CD4-positive, alpha-beta memory T cell (primary cell): ENCODE measurements around the gene SYVN1. TPM values are rescaled to one million over a fixed set of nuclear protein-coding genes. Genes with fewer than 3 reads are reported as not detected.

Experiments
- CTCF ChIA-PET: fragments of 350-600 bp; sonication (Branson Sonifier 250); formaldehyde crosslinking; loops from one replicate; lab custom pipeline; 2021; ENCODE audit warnings: inconsistent platforms; ENCODE audit not compliant: partially characterized antibody; lab: Charles Lee
- POLR2A ChIA-PET: fragments of 350-600 bp; sonication (Branson Sonifier 250); formaldehyde crosslinking; loops from one replicate; lab custom pipeline; 2021; ENCODE audit not compliant: partially characterized antibody; lab: Charles Lee
- DNase-seq, 5 donors: peaks; one replicate each; pipeline versions ENCODE4 v3.0.0 to v3.0.0-alpha.2; 2020 to 2022; ENCODE audit warnings: mixed read lengths in 1 of 5
- H3K27ac ChIP-seq: one replicate; pipeline ENCODE4 v1.7.0; 2013; ENCODE audit warnings: low read depth, low read length
- H3K27me3 ChIP-seq: 2 replicates; pipeline ENCODE4 v1.7.0; 2013; ENCODE audit warnings: mild to moderate bottlenecking, low read length, moderate library complexity; ENCODE audit not compliant: insufficient read depth
- H3K36me3 ChIP-seq: 2 replicates; pipeline ENCODE4 v1.7.0; 2013; ENCODE audit warnings: mild to moderate bottlenecking, low read length, moderate library complexity; ENCODE audit not compliant: insufficient read depth
- H3K4me1 ChIP-seq: 2 replicates; pipeline ENCODE4 v1.7.0; 2013; ENCODE audit warnings: mild to moderate bottlenecking, low read length, moderate library complexity; ENCODE audit not compliant: insufficient read depth
- H3K4me3 ChIP-seq, 2 donors: one replicate each; pipeline ENCODE4 v1.7.0; 2013; ENCODE audit warnings: low read length in 2 of 2, mild to moderate bottlenecking in 1 of 2
- H3K9me3 ChIP-seq, 2 donors: one replicate each; pipeline ENCODE4 v1.7.0; 2013; ENCODE audit warnings: low read length in 2 of 2, control low read depth in 1 of 2; ENCODE audit not compliant: control insufficient read depth in 1 of 2
- H3K27ac Mint-ChIP-seq, 7 donors: one replicate each; pipeline ENCODE4 v1.8.0; 2020 to 2021; ENCODE audit warnings: mixed read lengths in 7 of 7, mild to moderate bottlenecking in 6 of 7, inconsistent platforms in 3 of 7, moderate library complexity in 3 of 7
- H3K27me3 Mint-ChIP-seq, 2 donors: one replicate each; pipeline ENCODE4 v1.8.0; 2020 to 2021; ENCODE audit warnings: mixed read lengths in 2 of 2
- H3K36me3 Mint-ChIP-seq, 2 donors: one replicate each; pipeline ENCODE4 v1.8.0; 2020 to 2021; ENCODE audit warnings: mixed read lengths in 2 of 2, inconsistent platforms in 1 of 2, mild to moderate bottlenecking in 1 of 2
- H3K4me1 Mint-ChIP-seq, 4 donors: one replicate each; pipeline ENCODE4 v1.8.0; 2020 to 2021; ENCODE audit warnings: mixed read lengths in 4 of 4, mild to moderate bottlenecking in 1 of 4
- H3K4me3 Mint-ChIP-seq, 8 donors: one replicate each; pipeline ENCODE4 v1.8.0; 2020 to 2021; ENCODE audit warnings: mixed read lengths in 8 of 8, mild to moderate bottlenecking in 7 of 8, moderate library complexity in 6 of 8, inconsistent platforms in 3 of 8
- H3K9me3 Mint-ChIP-seq, 8 donors: one replicate each; pipeline ENCODE4 v1.8.0; 2020 to 2021; ENCODE audit warnings: mixed read lengths in 8 of 8, mild to moderate bottlenecking in 5 of 8, inconsistent platforms in 3 of 8, moderate library complexity in 1 of 8
- intact Hi-C: fragments of 100-400 bp; cut with micrococcal nuclease; formaldehyde crosslinking; loops from one replicate; pipeline ENCODE4 v1.15.1; 2023
- microRNA-seq: library from miRNA; unstranded; fragments of <30 nt; microRNA quantifications from one replicate; pipeline ENCODE4 v1.2.0, GENCODE V29; 2021; ENCODE audit warnings: borderline replicate concordance, borderline number of aligned reads, borderline microRNAs expressed, mixed read lengths
- polyA plus RNA-seq, 2 donors: library from polyadenylated mRNA; unstranded; fragments of 300-500 nt; fragmentation: Illumina TruSeq; gene quantifications; one replicate each; pipeline ENCODE4 v1.2.3, GENCODE V29; 2021
- total RNA-seq, 2 experiments: library from RNA; stranded (reverse); gene quantifications; one replicate each; pipeline ENCODE4 v1.2.3, GENCODE V29; 2021

SYVN1 gene
- total and polyA plus RNA-seq, 4 experiments from 2014 or later, result 2.8 to 76.5 (median 45.5) TPM

DNA sequence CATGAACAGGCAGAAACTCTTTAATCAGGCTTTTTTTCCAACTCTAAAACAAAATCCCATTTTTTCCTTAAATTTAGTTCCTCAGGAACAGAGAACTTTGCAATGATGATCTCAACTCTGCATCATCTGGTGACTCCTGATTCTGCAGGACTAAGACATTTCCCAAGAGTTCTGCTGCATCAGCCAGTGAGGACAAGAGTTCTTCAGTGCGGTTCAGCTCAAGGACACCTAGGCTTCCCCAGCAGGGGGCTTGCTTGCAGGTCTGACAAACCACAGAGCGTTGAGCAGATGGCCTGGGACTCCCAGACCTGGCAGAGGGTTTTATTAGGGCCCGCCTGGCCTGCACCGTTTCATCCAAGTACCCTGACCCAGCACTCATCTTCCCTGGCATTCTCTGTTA lies 56.9 kb downstream of the SYVN1 start:
- DNase-seq, result no peak
- intact Hi-C loops, result loop anchor here (5.0 kb wide), 1 partner anchor 230 kb away; no protein-coding TSS in a partner anchor
- Mint-ChIP-seq H3K9me3 (peaks cover 0 to 2% (median 0%) of the 10 kb centered on the region in 8 donors), H3K4me1 (peaks cover 4 to 17% (median 9%) of the 10 kb centered on the region in 4 donors), H3K4me3 (no peak overlapping the region), H3K27me3 (no peaks in the 10 kb centered on the region), H3K36me3 (no peaks in the 10 kb centered on the region), H3K27ac (no peak overlapping the region)
- Histone ChIP-seq H3K27me3 (no peaks in the 10 kb centered on the region), H3K27ac (no peak overlapping the region), H3K4me1 (peaks cover 15% of the 10 kb centered on the region), H3K36me3 (no peaks in the 10 kb centered on the region), H3K9me3 (no peaks in the 10 kb centered on the region), H3K4me3 (no peak overlapping the region)
- CTCF ChIA-PET, result interaction anchor here (1.0 to 9.5 kb wide), 4 partner anchors 37 to 66 kb away, joined by 3 to 57 read pairs (median 6); partner anchors contain the start of genes ARL2, SAC3D1 and SYVN1
- POLR2A ChIA-PET, result interaction anchor here (1.1 to 1.3 kb wide), 2 partner anchors 37 to 44 kb away, joined by 3 read pairs; partner anchors contain the start of genes FAU, MRPL49 and SAC3D1

Small RNA genes lying within 50 kb of the gene (microRNA-seq; reads per million reads assigned to microRNA genes)
- not detected for gene MIR6751

Other genes with a start within 250 kb of the SYVN1 start
- 10 to 100 TPM; 45.7 to 47.3 TPM for gene ATG2A, start 217.3 kb downstream of the SYVN1 start, total RNA-seq
- 1 to 10 TPM; 4.1 to 6.3 TPM for gene ATG2A, start 217.3 kb downstream of the SYVN1 start, polyA plus RNA-seq
- gene PPP2R5B, start 209.8 kb downstream of the SYVN1 start, total RNA-seq, result 10 to 100 TPM; 14.0 to 15.8 TPM
- gene PPP2R5B, start 209.8 kb downstream of the SYVN1 start, polyA plus RNA-seq, result 1 to 10 TPM; 5.6 to 8.8 TPM
- gene GPHA2, start 198.6 kb downstream of the SYVN1 start, total RNA-seq, result under 1 TPM in 1 of 2 experiments, not detected in 1; 0.47 TPM
- not detected for gene GPHA2, start 198.6 kb downstream of the SYVN1 start, polyA plus RNA-seq
- under 1 TPM; 0.44 to 0.91 TPM for gene MAJIN, start 162.4 kb downstream of the SYVN1 start, total RNA-seq
- not detected for gene MAJIN, start 162.4 kb downstream of the SYVN1 start, polyA plus RNA-seq
- under 1 TPM in 1 of 2 experiments, not detected in 1; 0.17 TPM for gene BATF2, start 137.5 kb downstream of the SYVN1 start, total RNA-seq
- not detected for gene BATF2, start 137.5 kb downstream of the SYVN1 start, polyA plus RNA-seq
- gene ARL2, start 120.4 kb downstream of the SYVN1 start, total RNA-seq, result 10 to 100 TPM; 30.6 to 32.3 TPM
- gene ARL2, start 120.4 kb downstream of the SYVN1 start, polyA plus RNA-seq, result 100 to 1,000 TPM in 1 of 2 donors, 10 to 100 TPM in 1; 83.5 to 114 TPM
- gene SNX15, start 107.1 kb downstream of the SYVN1 start, total RNA-seq, result 10 to 100 TPM; 24.5 to 26.7 TPM
- gene SNX15, start 107.1 kb downstream of the SYVN1 start, polyA plus RNA-seq, result 10 to 100 TPM; 19.8 to 23.2 TPM
- gene SAC3D1, start 93.3 kb downstream of the SYVN1 start, total RNA-seq, result 10 to 100 TPM in 1 of 2 experiments, 1 to 10 TPM in 1; 9.4 to 10.5 TPM
- 10 to 100 TPM in 1 of 2 donors, 1 to 10 TPM in 1; 6.8 to 10.6 TPM for gene SAC3D1, start 93.3 kb downstream of the SYVN1 start, polyA plus RNA-seq
- 10 to 100 TPM; 22.4 to 23.4 TPM for gene NAALADL1, start 76.0 kb downstream of the SYVN1 start, total RNA-seq
- gene NAALADL1, start 76.0 kb downstream of the SYVN1 start, polyA plus RNA-seq, result 10 to 100 TPM; 16.6 to 27.0 TPM
- under 1 TPM; 0.41 to 0.64 TPM for gene CDCA5, start 50.5 kb downstream of the SYVN1 start, total RNA-seq
- gene CDCA5, start 50.5 kb downstream of the SYVN1 start, polyA plus RNA-seq, result under 1 TPM in 1 of 2 donors, not detected in 1; 0.41 TPM
- 10 to 100 TPM; 48.6 to 51.9 TPM for gene ZFPL1, start 50.3 kb downstream of the SYVN1 start, total RNA-seq
- gene ZFPL1, start 50.3 kb downstream of the SYVN1 start, polyA plus RNA-seq, result 10 to 100 TPM; 28.7 to 31.0 TPM
- 100 to 1,000 TPM; 221 to 226 TPM for gene VPS51, start 38.3 kb downstream of the SYVN1 start, total RNA-seq
- 100 to 1,000 TPM in 1 of 2 donors, 10 to 100 TPM in 1; 87.0 to 113 TPM for gene VPS51, start 38.3 kb downstream of the SYVN1 start, polyA plus RNA-seq
- gene TM7SF2, start 22.6 kb downstream of the SYVN1 start, total RNA-seq, result 10 to 100 TPM; 22.4 to 27.2 TPM
- gene TM7SF2, start 22.6 kb downstream of the SYVN1 start, polyA plus RNA-seq, result 10 to 100 TPM in 1 of 2 donors, 1 to 10 TPM in 1; 9.1 to 12.1 TPM
- gene ZNHIT2, start 16.8 kb downstream of the SYVN1 start, total RNA-seq, result 10 to 100 TPM; 15.9 to 16.5 TPM
- gene ZNHIT2, start 16.8 kb downstream of the SYVN1 start, polyA plus RNA-seq, result 10 to 100 TPM; 13.1 to 22.5 TPM
- gene FAU, start 12.4 kb downstream of the SYVN1 start, total RNA-seq, result 1,000 to 10,000 TPM; 1,571 to 1,690 TPM
- 1,000 to 10,000 TPM in 1 of 2 donors, 100 to 1,000 TPM in 1; 913 to 1,018 TPM for gene FAU, start 12.4 kb downstream of the SYVN1 start, polyA plus RNA-seq
- gene MRPL49, start 12.2 kb downstream of the SYVN1 start, total RNA-seq, result 10 to 100 TPM; 59.6 to 60.6 TPM
- 100 to 1,000 TPM in 1 of 2 donors, 10 to 100 TPM in 1; 81.1 to 118 TPM for gene MRPL49, start 12.2 kb downstream of the SYVN1 start, polyA plus RNA-seq
- gene SPDYC, start 35.7 kb upstream of the SYVN1 start, total RNA-seq, result not detected
- not detected for gene SPDYC, start 35.7 kb upstream of the SYVN1 start, polyA plus RNA-seq
- 100 to 1,000 TPM; 135 to 141 TPM for gene CAPN1, start 47.4 kb upstream of the SYVN1 start, total RNA-seq
- gene CAPN1, start 47.4 kb upstream of the SYVN1 start, polyA plus RNA-seq, result 100 to 1,000 TPM; 115 to 127 TPM
- 10 to 100 TPM; 26.4 to 27.3 TPM for gene POLA2, start 127.4 kb upstream of the SYVN1 start, total RNA-seq
- 10 to 100 TPM in 1 of 2 donors, 1 to 10 TPM in 1; 7.8 to 13.7 TPM for gene POLA2, start 127.4 kb upstream of the SYVN1 start, polyA plus RNA-seq
- gene CDC42EP2, start 180.3 kb upstream of the SYVN1 start, total RNA-seq, result under 1 TPM; 0.55 to 0.67 TPM
- not detected for gene CDC42EP2, start 180.3 kb upstream of the SYVN1 start, polyA plus RNA-seq
- gene DPF2, start 199.3 kb upstream of the SYVN1 start, total RNA-seq, result 100 to 1,000 TPM; 101 to 102 TPM
- 10 to 100 TPM; 65.1 to 67.8 TPM for gene DPF2, start 199.3 kb upstream of the SYVN1 start, polyA plus RNA-seq
- gene TIGD3, start 220.2 kb upstream of the SYVN1 start, total RNA-seq, result 1 to 10 TPM in 1 of 2 experiments, under 1 TPM in 1; 0.96 to 1.1 TPM
- gene TIGD3, start 220.2 kb upstream of the SYVN1 start, polyA plus RNA-seq, result under 1 TPM in 1 of 2 donors, not detected in 1; 0.26 TPM
- 10 to 100 TPM; 17.0 to 24.2 TPM for gene SLC25A45, start 248.1 kb upstream of the SYVN1 start, total RNA-seq
- gene SLC25A45, start 248.1 kb upstream of the SYVN1 start, polyA plus RNA-seq, result 10 to 100 TPM in 1 of 2 donors, 1 to 10 TPM in 1; 7.2 to 15.0 TPM